Epithelial cell of prostate (primary cell): ENCODE measurements around the gene CR1L.
"Not testable (repeated sequence)": the region's sequence is repeated elsewhere in the genome, so short reads cannot be mapped to it uniquely, and the experiment has no call there.

Experiments used
- DNase-seq: peaks from one replicate; pipeline ENCODE4 v3.0.0-alpha.2; 2011; ENCODE audit warnings: low read depth, low spot score
- H3K27ac ChIP-seq: fragments of 450-650 bp; 2 replicates; pipeline ENCODE4 v1.5.1; 2017; ENCODE audit warnings: mild to moderate bottlenecking

CR1L gene

DNA sequence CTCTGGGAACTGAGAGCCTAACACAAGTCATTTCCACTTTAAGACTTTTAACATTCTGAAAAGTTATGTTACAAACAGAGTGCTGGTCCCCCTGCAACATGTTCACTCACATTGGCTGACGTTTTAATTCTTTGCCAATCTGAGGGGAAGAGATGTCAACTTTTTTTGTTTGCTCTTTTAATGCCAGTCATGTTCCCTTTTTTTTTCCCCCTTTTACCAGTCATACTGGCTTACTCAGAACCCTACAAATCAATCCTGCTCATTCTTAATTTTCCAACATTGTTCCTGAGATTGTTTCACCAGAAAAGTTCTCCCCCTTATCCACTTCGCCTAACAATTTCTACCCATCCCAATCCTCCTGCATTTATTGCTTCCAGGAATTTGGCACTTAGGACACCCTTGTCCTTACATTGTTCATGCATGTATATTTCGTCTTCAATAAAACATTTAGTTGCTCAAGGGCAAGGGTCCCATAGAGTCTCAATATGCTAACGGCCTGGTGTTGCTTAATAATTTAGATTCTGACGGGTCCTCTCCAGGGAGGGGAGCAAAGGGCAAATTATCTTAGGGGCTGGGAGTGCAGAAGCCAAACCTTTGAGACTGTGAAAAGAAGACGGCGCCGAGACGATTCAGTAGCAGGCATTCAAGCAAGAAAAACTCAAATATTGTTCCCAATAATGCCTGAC is 624 bp upstream of the CR1L start:
- no peak for DNase-seq

DNA sequence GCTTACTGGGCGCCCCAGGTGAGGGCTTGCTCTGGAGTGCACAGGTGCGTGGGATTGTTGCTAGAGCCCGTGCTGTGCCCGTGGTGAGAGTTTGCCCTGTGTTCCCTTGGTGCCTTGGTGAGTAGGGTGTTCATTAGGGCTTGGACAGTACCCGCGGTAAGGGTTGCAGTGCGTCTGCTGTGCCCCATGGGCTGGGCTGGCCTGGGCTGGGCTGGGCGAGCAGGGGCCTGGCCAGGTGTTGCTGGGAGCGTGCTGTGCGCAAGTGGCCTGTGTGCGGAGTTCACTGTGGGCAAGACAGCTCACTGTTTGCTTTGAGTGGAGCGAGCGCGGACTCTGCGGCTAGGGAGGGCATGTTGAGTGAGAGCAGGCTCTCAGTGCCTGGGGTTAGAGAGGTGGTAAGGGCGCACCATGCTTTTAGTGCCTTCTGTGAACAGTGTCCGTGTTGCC is 725 bp downstream of the CR1L start:
- H3K27ac ChIP-seq, result no peak overlapping the region

More for the DNA sequence above, 624 bp upstream of the CR1L start:
- H3K27ac ChIP-seq, result no peak overlapping the region

DNA sequence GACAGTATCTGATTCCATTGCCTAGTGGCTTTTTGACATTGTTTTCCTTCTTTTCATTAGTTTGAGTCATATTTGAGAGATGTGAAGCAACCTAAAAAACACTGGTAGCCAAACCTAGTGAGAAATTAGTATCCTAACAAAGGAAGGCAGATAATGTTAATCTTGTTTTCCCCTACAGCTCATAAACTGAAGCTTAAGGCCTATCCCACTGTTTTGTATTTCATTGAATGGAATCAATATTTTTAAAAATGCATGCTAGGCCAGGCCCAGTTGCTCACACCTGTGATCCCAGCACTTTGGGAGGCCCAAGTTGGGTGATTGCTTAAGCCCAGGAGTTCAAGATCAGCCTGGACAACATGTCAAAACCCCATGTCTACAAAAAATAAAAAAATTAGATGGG is 1.2 kb downstream of the CR1L start:
- no peak overlapping the region for H3K27ac ChIP-seq
- no peak for DNase-seq

More for the DNA sequence above, 725 bp downstream of the CR1L start:
- no peak for DNase-seq

DNA sequence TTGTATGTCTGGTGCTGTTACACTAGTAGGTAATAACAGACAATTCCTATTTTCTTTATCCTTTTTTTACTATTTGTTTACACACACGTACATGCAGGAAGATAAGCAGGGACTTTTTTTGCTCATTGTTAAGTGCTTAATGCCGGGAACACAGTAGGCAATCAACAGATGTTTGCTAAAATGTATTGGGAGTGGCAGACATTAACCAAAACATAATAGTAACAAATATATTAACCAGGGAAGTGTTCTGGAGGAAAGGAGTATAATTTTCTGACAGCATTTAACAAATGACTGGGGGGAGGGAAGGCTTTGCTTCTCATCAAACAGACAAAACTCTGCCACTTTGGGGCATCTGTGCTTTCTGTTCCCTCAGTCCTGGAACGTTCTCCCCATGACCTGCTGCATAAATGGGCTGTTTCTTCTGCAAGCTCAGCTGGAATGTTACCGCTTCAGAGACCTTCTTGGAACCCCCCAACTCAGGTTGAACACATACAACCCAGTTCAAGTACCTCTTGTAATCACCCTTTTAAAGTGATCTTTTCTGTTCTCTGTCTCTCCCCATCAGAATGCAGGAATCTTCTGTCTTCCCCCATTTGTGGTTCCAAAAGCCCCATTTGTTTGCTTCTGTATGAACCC is 2.1 kb downstream of the CR1L start:
- no peak overlapping the region for H3K27ac ChIP-seq
- no peak for DNase-seq

DNA sequence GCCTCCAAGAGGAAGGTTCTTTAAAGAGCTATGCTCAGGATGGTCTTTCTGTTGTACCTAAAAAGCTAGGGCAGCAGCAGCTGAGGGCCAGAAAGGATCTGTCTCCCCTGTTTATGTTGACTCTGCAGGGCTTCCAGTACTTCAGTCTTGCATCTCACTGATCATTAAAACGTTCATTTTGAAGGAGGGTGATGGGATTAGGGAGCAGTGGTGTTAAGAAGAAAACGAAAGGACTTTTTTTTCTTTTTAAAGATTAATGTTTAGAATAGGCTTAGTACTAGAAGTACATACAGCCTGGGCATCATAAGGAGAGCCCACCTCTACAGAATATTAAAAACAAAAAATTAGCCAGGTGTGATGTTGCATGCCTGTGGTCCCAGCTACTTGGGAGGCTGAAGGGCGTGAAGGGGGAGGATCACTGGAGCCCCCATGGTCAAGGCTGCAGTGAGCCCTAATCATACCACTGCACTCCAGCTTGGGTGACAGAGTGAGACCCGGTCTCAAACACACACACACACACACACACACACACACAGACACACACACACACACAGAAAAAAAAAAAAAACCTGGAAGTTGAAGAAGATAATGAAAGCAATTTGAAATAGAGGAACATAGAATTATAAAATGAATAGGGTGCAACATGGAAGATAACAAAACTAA is 2.9 kb downstream of the CR1L start:
- no peak overlapping the region for H3K27ac ChIP-seq
- DNase-seq, result no peak

DNA sequence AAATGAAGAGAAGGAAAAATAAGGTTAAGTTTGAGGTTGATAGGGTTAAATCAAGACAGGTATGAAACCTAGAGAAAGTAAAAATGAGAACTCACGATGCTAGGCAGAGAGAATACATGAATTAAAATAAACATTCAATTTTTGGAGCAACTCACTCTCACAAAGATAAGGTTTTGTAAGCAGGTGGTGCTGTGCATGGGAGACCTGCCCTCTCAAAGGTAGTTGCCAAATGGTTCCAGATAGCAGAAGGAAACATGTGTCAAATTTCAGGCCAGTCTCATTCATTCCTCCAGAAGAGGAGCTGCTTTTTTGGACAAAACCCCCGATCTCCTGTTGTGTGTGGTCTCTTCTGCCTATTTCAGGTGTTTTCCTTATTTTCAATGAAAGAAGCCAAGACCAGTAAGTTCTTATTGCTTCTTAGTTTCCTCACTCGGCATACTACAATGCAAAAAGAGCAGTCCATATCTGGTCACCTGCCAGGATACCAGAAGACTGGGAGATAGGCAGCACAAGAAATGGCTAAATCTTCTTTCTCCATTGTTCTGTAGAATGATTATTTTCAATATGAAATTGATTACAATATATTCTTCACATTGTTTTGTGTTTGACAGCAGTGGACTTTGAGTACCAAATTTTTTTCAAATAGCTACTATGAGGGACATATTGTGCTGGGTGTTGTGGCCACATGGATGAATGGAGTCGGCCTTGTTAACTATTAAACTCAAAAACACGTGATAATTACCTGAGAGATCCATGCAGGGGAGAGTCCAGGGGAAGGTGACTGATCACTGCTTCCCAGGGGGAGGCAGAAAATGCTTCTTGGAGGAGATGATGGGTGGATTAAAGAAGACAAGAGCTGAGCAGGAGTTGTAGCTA is 3.6 kb downstream of the CR1L start:
- no peak overlapping the region for H3K27ac ChIP-seq
- DNase-seq, result no peak

DNA sequence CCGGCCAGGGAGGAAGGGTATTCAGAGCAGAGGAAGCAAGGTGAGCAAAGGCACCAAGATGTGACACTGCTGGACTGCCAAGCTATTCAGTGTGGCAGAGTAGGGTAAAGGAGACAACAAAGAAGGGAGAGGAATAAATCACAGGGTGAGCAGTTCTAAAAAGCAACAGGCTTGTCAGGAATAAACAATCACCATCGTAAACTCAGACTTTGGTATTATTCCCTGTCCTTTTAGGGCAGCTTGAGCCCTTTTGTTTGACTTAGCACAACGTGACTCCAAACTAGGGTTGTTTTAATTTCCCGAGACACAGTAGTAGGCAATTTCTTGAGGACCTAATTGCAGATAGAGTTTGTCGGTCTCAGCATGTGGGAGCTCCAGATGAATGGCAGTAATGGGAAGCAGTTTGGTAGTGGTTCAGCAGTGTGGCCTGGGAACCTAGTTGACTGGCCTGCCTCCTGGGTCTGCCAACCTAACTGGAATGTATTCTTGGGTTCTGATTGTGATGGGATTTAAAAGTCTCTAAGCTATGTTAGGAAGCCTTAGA is 4.3 kb downstream of the CR1L start:
- DNase-seq, result no peak
- no peak overlapping the region for H3K27ac ChIP-seq

DNA sequence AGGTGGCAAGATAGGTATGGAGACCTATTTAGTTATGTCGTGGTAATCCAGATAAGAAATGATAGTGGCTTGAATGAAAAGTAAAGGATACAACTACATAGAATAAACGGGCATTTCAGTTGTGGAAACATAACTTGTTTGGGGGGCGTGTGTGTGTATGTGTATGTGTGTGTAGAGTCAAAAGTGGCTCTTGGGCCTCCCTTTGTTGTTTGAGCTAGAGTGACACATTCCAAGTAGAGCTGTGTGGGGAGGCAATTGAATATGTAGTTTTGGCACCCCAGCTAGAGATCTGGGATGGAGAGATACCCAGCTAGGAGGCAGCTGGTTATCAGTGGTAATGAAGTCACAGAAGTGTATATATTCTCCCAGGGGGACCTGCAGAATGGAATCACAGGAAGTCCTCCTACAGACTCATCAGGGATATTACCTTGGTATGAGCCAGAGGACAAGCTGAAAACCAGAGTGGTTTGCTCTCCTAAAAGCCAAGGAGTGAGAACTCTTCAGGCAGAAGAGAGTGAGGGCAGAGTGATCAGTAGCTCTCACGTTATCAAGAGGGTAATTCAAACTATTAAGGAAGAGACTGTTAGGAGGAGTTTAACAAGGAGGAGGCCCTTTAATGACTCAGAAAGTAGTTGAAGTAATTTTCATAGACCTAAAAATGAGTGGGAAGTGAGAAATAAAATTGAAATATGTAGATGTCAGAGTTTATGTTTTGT is 5.1 kb downstream of the CR1L start:
- H3K27ac ChIP-seq, result no peak overlapping the region

DNA sequence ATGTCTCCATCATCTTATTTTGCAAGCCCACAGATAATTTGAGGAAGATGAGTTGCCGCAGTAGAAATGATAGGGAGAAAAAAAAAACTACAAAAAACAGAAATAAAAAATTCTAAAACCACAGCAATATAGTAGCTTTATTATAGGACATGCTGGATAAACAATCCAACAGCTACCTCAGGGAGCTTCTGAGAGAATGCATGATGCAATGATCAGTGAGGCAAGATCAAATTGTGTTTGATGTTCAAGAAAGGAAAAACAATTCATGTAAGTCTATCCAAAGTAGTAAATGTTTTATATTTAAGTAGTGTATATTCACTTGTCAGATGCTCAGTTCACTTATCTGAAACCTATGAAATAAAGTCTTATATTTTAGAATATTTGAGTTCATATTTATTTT is 6.7 kb downstream of the CR1L start:
- H3K27ac ChIP-seq, result no peak overlapping the region
- DNase-seq, result no peak

More for the DNA sequence above, 5.1 kb downstream of the CR1L start:
- no peak for DNase-seq

DNA sequence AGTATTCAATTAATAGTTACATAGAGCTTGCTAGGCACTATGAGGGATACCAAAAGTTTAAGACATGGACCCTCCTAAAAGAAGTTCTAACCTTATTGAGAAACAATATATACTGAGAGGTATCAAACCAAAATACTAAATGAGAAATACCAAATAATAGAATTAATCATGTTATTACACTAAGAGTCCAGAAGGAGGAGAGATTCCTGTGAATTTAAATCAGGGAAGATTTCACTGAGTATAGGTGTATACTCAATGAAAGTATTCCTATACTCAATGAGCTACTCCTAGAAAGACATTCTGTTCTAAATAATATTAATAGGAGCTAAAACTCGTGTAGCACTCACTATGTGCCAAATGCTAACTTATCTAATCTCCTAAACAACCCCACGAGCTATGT is 9.4 kb downstream of the CR1L start:
- no peak overlapping the region for H3K27ac ChIP-seq
- no peak for DNase-seq

DNA sequence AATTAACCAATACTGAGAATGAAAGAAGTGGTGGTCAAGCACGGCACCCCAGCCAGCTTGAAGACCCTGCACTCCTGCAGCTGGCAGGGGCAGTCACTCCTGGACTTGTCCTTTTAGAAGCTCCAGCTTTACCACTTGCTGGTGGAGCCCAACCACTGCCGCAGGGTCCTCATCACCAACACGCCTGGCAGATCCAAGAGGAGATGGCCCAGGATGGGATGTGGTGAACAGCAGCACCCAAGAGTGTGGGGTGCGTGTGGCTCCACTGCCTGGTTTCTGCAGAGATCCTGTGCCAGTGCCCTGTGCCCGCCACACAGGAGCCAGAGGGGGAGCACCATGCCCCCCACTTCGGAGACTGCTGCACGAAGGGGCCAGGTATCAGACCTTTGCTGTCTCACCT is 13.5 kb downstream of the CR1L start:
- H3K27ac ChIP-seq, result no peak overlapping the region
- DNase-seq, result no peak

DNA sequence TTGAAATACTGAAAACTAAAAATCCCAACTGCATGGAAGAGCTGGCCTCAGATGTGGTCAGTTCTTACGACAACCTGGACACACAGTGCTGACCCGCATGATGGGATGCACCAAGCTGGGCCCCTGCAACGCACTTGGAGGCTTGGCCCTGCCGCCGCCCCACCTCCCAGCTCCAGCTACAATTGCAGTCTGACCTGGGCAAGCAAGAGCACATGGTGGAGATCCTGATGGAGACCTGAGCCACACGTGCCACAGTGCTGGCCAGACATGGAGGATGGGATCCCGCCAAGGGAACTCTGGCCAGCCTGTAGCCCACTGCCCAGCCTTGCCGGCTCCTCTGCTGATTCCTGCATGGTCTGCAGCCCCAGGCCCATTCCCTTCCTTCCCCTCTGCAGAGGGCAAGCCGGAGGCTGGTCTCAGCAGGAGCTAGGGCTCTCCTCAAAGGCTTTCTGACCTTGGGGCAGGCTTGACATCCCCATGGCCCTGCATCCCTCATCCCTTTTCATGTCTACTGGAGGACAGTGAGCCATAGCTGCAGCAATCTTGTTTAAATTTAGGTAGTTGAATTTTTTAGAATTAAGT is 14.1 kb downstream of the CR1L start:
- no peak for DNase-seq
- no peak overlapping the region for H3K27ac ChIP-seq

DNA sequence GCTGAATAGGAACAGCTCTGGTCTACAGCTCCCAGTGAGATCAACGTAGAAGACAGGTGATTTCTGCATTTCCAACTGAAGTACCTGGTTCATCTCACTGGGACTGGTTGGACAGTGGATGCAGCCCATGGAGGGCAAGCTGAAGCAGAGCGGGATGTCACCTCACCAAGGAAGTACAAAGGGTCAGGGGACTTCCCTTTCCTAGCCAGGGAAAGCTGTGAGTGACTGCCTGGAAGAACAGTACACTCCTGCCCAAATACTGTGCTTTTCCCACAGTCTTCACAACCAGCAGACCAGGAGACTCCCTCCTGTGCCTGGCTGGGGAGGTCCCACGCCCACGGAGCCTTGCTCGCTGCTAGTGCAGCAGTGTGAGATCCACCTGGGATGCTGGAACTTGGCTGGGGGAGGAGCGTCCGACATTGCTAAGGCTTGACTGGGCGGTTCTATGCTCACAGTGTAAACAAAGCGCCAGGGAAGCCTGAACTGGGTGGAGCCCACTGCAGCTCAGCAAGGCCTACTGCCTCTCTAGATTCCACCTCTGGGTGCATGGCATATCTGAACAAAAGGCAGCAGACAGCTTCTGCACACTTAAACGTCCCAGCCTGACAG is 14.7 kb downstream of the CR1L start:
- DNase-seq, result no peak
- no peak overlapping the region for H3K27ac ChIP-seq

DNA sequence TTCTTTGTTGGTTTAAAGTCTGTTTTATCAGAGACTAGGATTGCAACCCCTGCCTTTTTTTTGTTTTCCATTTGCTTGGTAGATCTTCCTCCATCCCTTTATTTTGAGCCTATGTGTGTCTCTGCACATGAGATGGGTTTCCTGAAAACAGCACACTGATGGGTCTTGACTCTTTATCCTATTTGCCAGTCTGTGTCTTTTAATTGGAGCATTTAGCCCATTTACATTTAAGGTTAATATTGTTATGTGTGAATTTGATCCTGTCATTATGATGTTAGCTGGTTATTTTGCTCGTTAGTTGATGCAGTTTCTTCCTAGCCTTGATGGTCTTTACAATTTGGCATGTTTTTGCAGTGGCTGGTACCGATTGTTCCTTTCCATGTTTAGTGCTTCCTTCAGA is 16.5 kb downstream of the CR1L start:
- not testable (repeated sequence) for H3K27ac ChIP-seq, DNase-seq

DNA sequence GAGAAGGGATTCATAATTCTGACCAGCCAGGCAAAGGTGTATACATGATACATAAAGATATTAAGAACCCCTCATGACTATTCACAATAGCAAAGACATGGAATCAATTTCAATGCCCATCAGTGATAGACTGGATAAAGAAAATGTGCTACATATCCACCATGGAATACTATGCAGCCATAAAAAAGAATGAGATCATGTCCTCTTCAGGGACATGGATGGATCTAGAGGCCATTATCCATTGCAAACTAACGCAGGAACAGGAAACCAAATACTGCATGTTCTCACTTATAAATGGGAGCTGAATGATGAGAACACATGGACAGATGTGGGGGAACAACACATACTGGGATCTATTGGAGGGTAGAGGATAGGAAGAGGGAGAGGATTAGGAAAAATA is 21.4 kb downstream of the CR1L start:
- H3K27ac ChIP-seq, result no peak overlapping the region
- no peak for DNase-seq

DNA sequence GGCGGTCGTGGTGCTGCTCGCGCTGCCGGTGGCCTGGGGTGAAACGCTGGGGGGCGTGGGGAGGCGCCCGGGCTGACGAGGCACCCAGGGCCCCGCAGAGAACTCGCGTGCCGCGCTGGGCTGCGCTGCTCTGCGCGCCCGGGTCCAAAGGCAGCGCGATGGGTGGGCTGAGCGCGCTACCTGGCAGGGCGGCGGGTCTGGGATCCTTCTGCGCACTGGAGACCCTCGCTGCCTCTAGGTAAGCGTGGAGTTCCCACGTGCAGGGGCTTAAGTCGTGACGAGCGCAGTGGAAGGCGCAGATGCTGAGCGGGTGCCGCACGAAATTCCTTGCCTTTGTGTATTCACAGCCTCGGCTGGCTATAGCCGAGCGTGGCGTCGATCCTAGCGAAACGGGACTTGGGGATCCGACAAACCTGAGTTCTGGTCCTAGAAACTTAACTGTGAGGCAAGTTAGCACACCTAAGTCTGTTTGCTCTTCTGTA is 24.6 kb downstream of the CR1L start:
- H3K27ac ChIP-seq, result no peak overlapping the region
- no peak for DNase-seq

DNA sequence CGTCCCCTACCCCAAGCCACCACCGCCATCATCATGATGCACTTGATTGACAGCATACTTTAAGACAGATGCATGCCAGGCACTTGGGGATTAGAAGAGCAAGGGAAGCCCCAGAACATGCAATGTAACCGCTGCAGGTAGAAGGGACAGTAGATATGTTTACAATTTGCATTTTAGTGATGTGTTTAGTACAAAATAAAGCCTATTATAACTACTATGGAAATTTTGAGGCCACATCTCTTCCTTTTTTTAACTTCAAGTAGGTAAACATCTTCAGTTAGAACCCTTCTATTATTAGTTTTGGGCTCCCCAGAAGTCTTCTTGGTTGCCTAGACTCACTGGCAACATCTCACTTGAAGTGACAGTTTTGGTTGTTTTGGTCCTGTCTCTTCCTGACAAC is 25.3 kb downstream of the CR1L start:
- no peak for DNase-seq
- no peak overlapping the region for H3K27ac ChIP-seq

DNA sequence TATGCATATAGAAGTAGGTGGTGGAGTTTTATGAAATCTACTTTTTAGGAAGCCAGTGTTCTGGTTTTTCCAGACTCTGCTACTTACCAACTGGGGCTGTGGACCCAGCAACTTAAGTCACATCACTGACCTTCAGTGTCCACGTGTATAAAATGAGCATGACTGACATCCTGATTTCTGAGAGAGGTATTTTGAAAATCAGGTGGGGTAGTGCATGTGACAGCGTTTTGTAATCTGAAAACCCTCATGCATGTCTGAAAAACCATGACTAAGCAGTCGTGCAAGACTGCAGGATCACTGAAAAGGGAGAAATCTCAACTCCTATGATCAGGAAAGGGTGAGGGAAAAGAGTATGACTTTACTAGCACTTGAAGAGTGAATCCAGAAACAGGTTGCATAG is 26.1 kb downstream of the CR1L start:
- DNase-seq, result no peak
- H3K27ac ChIP-seq, result no peak overlapping the region
